GM19023 (cell line): ENCODE measurements around the gene OR5I1.
"Not testable (repeated sequence)": the region's sequence is repeated elsewhere in the genome, so short reads cannot be mapped to it uniquely, and the experiment has no call there.

Experiments used
- ATAC-seq: cut with Tn5 transposase; IDR thresholded peaks from one replicate; pipeline ENCODE4 v1.9.1; 2021; ENCODE audit warnings: mild to moderate bottlenecking, moderate library complexity; ENCODE audit not compliant: unreplicated experiment

Gene OR5I1

DNA sequence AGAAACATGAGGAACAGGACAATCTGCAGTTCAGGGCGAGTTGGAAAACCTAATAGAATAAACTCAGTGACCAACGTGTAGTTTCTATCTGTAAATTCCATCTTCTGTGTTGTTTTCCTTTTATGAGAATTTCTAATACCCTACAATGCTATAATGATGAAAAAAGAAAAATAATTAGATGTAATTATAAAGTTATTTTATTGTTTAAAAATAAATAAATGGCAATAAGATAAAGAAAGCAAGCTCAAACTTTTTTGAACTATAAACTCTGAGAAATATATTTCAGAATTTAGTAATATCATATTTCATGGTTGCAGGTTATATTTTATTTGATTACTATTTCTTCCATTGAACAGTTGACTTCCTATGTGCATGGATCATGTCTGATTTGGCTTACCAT is at the start of gene OR5I1:
OR5I1 (minus strand) TSS at position 101 of the 400 bp plus-strand sequence; CDS start at position 101, 0 bp downstream.
- ATAC-seq, result no peak

DNA sequence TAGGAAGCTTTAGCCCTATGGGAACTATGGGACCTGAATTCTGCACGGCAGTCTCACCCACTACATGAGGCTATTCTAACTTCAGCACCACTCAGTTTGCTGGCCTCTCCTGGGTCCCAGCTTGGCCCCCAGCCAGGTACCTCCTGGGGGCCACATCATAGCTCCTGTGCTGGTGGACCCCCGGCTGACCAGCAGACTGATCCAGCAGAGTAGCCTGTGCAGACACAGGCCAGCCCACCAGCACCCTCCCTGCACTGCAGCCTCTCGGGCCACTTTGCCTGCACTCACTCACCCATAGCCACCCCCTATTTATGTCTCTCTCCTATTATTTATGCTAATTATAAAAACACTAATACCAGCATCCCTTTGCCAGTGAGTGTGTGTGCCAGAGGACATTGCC is 34.7 kb upstream of the OR5I1 start:
- no peak for ATAC-seq

DNA sequence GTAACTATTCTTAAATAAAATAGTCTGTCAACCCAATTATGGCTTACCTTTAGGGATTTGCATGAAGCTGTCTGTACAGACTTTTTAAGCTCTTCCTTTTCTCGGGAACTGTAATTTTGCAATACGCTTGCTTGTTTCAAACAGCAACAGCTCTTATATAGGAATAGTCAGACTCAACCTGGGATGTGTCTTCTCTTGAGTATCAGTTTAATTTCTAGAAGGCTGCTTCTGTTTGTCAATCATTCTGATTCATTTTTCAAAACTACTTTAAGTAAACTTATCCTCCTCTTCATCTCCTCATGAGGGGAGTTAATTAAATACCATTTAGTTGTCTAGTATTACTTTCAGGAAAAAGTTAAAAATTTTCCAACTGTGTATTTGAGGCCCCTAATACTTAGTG is 33.6 kb upstream of the OR5I1 start, which contains the start of gene OR10AG1:
OR10AG1 (minus strand) TSS at position 101 of the 400 bp plus-strand sequence; CDS start at position 63, 38 bp downstream.
- no peak for ATAC-seq

DNA sequence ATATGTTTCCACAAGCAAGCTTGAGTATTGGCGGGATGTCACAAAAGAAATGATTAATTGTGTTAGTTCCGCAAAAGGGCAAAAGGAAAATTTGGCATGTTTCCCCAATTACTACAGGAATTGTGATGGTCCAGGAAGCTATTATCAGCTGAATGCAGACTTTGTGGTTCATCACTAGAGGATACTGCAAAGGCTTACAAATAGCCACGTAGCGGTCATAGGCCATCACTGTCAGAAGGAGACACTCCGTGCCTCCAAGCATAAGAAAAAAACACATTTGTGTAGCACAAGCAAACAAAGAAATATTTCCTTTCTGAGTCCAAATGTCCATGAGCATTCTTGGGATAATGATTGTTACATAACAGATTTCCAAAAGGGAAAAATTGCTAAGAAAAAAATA is 31.7 kb upstream of the OR5I1 start:
- ATAC-seq, result no peak

- no peak for ATAC-seq
Measured at GRCh38 chr11:55966391-55966790, 30.2 kb upstream of the OR5I1 start.

- ATAC-seq, result no peak
Measured at GRCh38 chr11:55956521-55956920, 20.3 kb upstream of the OR5I1 start.

DNA sequence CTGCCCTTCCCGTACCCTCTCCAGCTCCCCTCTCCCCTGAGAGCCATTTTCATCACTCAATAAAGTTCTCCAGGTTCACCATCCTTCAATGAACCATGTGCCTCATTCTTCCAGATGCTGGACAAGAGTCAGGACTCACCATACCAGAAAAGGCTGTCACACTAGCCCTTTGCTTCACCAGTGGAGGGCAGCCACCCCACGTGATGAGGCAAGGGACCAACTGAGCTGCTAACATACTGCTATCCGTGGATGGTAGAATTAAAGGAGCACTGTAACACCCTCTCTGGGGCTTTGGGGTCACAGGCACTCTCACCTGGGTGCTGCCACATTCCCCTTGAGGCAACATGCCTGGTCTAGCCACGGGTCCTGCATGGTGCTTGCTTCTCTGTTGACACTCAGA is 13.1 kb upstream of the OR5I1 start:
- no peak for ATAC-seq

DNA sequence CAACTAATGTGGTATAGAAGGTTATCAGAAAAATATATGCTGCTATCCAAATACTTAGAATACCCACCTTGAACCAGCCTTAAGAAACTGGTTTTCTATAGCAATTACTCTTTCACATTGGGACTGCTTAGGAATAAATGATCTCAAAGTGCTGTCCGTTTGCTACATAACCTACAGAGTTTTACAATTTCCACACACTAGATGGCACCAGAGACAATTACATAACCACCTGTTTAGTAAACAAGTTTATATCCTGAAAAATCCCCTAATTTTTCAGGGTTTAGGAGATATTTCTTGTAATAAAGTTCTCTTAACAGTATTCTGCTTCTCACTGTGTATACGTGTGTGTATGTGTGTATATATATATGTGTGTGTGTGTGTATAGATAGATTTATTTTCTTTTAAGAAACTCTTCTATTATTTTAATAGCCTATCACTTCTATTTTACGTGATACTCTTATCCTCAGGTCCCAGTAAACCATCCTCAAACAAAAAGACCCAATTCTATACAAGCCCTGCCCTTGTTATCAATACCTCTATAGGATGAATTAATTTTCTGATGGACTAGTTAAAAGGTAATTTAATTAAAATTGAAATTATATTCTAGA is 6.7 kb upstream of the OR5I1 start:
- ATAC-seq, result no peak

DNA sequence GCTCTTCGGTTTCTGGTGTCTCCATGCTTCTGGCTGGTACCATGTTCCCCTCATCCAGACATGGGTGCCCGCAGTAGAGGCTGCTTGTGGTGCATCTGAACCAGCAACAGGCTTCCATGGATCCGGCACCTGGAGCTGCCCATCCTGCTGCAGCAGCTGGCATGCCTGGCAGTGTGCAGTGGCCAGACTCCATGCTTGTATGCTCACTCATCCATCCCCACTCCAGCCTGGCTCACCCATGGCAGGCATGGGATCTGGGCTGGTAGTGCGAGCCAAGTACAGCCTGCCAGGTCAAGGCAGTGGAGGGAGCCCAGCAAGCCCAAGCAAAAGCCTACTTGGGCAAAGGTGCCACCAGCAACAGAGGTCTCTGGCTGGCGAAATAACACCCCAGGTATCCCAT is 15.7 kb downstream of the OR5I1 start:
- ATAC-seq, result no peak

DNA sequence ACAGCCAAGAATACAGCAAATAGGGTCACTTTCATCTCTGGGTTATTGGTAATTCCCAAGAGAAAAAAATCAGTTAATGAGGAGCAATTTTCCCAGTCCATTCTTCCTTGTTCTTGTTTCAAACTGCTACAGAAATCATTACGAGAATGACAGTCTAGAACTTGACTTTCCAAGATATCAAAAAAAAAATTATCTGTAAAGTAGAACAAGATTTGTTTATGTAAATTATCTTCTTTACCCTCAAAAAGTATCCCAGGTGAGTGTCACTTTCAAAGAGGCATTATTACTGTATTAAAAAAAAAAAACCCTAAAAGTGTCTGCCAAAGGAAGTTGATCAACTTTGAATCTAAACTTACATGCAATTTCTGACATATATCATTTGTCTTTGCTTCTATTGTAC is 21.7 kb downstream of the OR5I1 start, which contains the start of gene OR5W2:
OR5W2 (minus strand) TSS at position 101 of the 400 bp plus-strand sequence; CDS start at position 101, 0 bp downstream.
- no peak for ATAC-seq

DNA sequence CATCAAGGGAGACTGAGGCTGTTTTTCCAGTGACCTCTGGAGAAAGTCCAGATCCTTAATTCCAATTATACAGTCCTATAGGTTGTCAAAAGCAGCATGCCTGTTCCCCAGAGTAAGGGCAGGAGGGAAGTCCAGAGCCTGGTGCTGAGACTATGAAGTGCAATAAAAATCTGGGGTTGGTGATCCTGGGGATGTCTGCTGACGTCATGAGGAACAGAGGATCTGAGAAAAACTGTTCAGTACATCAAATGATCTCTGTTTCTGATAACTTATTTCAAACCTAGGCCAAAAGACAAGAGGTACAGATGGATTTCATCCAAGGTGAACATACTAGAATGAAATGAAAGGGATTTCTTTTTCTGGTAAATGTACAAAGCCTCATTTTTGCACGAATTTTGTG is 33.9 kb downstream of the OR5I1 start:
- no peak for ATAC-seq

- ATAC-seq, result no peak
Measured at GRCh38 chr11:55895216-55895615, 41.0 kb downstream of the OR5I1 start.

DNA sequence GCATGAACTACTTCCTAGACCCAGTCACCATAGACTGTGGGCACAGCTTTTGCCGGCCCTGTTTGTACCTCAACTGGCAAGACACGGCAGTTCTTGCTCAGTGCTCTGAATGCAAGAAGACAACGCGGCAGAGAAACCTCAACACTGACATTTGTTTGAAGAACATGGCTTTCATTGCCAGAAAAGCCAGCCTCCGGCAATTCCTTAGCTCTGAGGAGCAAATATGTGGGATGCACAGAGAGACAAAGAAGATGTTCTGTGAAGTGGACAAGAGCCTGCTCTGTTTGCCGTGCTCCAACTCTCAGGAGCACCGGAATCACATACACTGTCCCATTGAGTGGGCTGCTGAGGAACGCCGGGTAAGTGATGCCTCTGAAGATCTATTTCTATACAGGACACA is 50.7 kb downstream of the OR5I1 start:
- not testable (repeated sequence) for ATAC-seq
